HG02943 (cell line): ENCODE data around the gene MAPKAP1.

ENCODE experiments used
- ATAC-seq: cut with Tn5 transposase; IDR thresholded peaks from one replicate; pipeline ENCODE4 v1.9.1; 2021; ENCODE audit warnings: mild to moderate bottlenecking, low read depth, moderate library complexity; ENCODE audit not compliant: unreplicated experiment

The MAPKAP1 gene

DNA sequence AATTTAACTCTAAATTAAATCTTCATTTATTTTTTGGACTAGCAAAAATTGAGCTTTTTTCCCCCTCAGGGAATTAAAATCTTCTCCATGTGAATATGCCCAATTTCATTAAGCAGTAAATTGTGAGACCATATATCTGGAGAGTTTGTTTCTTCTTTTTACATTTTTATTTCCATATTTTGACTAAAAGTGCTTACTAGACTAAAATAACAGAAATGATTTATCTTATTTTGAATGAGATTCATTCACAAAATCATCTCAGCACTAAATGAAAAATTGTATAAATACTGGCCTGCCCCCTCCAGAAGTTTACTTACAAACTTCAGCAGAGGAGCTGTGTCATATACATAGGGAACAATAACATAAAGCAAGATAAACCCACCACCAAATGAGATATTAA lies 26.6 kb downstream of the MAPKAP1 start:
- no peak for ATAC-seq

DNA sequence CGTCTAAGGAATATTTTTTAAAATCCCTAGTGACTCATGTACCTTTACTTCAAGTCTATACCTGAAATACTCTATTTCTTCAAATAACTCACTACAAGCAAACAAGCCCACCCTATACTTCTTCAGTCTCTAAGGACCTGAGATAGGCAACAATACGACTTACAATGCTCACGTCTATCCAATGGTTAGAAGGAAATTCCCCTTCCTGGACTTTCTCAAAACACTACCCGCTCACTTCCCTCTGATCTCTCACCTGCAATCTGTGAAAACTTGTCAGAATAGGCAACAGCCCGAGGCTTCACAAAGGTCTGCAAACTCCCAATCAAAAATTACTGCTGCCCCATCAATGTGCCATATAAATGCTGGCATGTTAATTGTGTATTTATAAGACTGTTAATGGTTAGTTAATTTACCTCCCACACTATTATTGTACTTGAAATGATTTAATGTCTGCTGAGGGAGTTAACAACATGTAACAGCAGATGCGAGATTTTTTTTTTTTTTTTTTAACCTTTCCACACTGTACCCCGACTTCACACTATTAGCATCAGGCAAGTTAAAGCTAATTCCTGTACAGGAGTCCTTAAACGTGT lies 27.3 kb downstream of the MAPKAP1 start:
- ATAC-seq, result no peak

DNA sequence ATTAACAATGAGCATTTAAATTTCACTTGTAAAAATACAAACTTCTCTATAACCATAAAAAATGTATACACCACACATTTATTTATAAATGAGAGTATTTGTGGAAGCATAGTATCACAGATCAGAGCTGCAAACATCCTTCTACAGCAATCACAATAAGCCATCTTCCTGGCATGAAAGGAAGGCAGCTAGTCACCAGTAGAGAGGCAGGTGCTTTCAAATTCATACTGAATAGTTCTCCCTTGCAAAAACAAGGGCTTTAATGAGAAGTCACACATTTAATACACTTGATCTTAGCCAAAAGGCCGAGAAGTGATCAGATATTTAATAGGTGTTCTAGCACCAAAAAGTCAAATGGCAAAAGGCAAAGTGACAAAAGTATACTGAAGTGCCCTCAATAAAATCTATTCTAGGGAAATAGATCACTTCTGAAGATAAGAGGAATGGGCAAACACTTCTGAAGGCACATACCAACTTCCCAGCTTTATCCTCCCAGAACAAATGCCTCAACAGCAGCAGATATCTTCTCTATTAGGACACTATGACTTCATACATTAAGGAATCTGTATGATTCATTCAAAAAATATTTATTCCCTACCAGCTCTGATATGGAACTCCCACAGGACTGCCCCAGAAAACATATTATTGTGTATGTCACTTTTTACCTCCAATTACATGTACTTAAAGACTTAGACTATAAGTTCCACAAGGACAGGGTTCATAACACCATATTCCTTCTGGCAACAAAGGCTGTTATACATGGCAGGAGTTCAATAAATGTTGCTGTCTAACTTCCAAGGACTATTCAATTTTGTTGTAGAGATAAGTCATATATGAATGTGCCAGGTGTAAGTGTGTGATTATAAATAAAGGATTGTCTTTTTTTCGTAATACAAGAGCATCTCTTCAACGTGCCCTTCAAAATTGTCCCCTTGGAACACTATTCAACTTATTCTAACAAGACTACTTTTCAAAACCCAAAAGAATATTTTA lies 31.7 kb downstream of the MAPKAP1 start:
- no peak for ATAC-seq

DNA sequence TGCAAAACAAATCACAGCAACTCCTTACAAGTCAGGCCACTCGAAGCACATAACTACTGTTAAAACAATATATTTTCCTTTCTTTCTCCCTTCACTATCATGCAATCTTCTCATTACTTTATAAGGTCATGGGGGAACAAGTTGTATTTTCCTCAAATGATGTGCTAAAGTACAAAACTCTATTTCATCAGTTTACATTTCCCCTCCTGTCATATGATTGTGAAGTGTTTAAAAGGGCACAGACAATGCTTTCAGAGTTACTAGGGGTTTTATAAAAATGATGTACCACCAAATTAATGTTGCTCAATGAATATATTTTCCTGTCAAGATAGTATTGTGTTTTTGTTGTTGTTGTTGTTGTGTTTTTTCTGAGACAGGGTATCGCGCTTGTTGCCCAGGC lies 34.1 kb downstream of the MAPKAP1 start:
- ATAC-seq, result no peak

DNA sequence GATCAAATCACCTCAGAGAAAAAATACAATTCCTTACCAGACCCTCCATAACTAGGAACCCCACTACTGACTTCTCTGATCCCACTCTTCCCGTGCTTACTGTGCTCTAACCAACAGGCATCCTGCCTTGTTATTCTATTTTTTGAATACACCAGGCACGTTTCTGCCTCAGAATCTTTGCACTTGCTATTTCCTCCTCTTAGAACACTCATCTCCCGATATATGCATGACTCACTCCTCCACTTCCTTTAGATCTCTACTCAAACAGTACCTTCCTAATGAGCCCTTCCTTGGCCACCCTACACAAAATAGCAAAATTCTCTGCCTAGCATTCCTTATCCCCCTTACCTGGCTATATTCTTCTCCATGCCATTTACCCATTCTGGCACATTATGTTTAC lies 43.9 kb downstream of the MAPKAP1 start:
- no peak for ATAC-seq

DNA sequence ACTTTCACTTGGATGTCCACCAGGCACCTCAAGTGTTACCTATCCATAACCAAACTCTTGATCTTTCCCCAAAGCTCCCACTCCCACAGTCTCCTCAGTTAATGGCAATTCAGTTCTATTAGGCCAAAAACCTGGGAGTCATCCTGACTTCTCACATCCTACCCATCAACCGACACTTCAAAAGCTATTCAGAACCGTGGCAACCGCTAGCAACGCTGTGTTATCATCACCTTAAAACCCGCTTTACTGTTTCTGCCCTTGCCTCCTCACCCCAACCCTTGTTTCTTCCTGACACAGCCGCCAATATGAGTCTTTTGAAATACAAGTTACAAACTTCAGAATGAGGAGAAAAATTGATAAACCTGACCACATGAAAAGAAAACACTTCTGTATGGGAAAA lies 46.5 kb downstream of the MAPKAP1 start:
- no peak for ATAC-seq

DNA sequence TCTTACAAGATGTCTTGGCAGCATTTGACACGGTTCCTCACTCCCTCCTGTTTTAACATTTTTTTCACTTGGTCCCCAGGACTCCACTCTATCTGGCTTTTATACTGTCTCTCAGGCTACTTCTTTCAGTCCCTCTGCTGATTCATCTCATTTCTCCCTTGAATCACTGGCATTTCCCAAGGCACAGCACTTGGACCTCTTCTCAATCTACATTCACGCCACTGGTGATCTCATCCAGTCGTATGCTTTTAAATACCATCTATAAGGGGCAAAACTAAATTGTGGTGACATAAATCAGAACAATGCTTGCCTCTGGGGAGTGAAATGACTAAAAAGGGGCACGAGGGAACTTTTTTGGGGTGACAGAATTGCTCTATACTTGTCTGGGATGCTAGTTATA lies 47.1 kb downstream of the MAPKAP1 start:
- no peak for ATAC-seq

DNA sequence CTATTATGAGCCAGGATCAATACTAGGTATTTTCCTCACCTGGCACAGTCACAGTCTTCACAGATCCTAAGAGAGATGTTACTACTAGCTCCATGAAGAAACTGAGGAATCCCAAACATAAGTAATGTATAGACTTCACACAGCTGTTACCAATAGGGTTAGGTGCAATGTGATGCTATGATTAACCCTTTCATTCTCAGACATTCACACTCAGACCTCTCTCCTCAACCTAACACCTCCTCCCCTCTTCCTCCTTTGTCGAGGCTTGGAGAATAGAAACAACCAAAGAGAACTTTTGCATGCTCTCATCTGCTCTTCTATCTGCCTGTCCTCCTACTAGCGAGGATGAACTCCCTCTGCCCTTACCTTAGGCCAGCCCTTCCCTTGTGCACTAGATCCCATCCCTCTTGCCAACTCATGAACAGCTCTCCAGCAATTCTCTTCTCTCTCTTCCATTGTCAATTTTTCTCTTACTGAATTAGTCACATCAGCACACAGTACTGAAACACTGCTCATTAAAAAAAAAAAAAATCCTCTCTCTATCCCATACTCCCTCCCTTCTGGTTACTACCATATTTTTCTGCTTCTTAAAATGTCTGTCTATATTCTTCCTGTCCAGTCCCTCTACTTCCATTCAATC lies 47.7 kb downstream of the MAPKAP1 start:
- no peak for ATAC-seq

DNA sequence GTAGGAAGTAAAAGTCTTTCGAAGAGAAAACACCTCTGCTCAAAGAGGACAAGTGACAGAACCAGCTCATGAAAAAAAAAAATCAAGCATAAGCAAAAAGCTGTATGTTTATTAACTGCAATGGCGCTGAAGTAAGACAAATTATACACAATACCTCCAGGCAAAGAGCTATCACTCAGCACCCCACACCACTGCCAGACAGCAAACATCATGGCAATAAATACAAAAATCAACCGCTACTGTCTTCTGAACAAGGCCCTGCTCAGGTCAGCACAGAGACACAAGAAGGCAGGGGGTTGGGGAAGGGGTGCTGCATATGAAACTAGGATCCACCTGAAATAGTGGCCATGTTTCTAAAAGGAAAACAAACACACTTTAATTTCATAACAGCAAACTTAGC lies 50.4 kb downstream of the MAPKAP1 start:
- no peak for ATAC-seq

DNA sequence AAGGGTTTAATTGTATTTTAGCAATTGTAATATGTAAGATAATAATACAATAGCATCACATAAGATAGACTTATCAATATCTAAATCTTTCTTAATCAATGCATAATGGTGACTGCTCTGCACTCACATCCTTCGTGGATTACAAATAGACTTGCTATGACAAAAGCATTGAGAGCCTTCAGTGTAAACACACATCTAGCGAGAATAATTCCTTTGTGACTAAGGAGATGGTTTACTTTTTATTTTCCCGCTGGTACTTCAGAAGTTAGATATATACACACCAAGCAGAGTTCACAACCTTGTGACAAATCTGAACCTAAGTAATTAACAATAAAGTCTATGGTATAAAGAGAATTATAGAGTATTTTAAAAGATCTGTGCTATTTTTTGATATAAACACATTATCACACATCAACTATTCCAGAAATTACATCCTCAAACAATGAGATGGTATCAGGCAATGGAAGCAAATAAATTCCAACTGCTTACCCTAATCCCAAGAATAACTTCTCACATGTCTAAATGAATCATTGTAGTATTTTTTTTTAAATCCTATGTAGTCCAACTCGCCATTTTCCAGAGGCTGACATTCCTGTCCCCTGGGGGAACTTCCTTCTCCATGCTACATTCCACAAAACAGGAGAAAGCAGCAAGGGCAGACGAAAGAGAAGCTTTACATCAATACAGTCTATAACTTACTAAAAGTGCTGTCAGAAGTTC lies 51.2 kb downstream of the MAPKAP1 start:
- no peak for ATAC-seq

DNA sequence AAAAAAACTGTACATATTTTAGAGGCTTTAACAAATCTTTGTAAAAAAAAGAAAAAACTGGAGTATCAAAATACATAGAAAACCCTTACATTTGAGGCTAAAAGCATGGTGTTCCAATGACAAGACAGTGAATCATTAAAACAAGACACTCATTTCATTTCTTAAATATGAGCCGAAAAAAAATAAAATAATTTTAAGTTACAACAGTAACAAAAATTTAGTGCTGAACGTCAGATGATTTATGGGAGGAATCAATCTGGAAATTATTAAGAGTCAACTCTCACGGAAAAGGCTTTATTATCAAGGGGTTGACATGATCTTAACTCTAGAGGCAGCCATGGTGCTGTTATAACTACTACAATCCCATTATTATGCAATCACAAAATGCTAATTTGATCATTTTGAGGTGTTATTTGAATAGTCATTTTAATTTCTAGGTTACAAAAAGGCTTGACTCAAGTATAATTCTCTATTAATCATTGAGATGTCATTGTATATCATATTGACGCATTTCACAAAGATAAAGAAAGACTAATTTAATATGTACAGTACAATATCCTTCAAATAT lies 51.9 kb downstream of the MAPKAP1 start:
- ATAC-seq, result no peak

DNA sequence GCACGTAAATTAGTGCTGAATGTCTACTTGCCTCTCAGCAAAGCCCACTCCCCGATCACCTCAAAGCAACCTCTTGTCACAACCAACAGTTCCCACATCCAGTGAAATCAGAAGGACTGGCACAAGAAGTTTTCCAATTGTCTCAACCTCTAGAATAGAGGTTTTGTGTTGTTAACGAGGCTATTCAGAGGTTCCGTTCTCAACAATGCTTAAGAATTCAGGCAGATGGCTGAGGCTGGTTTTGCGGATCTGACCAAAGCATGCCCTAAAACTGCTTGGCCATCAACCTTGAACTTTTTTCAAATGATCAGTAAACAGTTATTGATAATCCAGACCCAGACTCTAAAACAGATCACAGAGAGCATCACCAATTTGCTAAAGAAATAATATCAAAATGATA lies 52.9 kb downstream of the MAPKAP1 start:
- ATAC-seq, result no peak

DNA sequence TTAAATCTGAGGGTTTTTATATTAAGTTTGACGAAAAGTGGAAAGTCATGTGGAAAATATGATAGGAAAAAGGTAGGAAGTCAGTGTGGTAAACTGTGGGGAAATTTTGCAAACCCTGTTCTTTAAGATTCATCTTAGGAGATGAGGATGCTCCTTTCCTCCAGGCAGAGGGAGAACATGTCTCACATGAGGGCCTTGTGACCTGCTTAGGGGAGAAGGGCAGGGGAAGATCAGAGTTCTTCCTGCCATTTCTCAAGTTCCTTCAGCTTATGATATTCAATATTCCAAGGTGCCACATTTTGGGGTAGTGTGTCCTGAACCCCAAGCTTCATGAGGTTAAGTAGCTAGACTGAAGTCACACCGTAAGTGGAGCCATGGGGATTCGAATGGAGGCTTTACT lies 53.7 kb downstream of the MAPKAP1 start:
- ATAC-seq, result no peak

DNA sequence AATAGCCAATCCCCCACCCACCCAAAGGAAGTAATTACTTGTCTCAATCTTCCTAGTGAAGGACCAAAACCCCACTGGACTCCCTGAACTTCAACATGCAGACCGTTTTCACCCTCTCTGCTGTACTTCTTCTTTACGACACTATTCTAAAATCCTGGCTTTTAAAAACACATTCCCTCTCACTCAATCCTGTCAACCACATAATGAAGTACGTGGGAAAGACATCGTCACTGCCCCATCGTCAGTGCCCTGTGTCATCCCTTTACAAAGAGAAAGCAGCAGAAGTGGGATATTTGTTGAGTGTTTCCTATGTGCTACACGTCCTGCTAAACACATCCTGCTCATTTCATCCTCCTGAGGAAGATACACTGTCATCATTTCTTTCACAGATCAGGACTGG lies 54.2 kb downstream of the MAPKAP1 start:
- no peak for ATAC-seq

DNA sequence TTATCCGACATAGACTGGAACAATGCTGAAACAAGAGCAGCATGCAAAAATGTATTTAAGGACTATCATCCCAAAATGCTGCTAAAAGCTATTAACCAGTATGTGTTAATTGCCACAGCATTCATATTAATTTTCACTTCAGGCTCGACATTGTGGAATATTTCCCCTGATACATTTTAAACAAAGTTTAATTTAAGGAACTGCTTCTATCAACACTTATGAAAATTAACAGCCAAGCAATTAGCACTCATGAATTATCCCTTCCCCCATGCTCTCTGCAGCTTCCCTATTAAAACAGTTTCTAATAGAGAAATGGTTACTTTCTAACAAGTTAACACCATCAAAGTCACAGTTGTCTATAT lies 54.8 kb downstream of the MAPKAP1 start:
- no peak for ATAC-seq

DNA sequence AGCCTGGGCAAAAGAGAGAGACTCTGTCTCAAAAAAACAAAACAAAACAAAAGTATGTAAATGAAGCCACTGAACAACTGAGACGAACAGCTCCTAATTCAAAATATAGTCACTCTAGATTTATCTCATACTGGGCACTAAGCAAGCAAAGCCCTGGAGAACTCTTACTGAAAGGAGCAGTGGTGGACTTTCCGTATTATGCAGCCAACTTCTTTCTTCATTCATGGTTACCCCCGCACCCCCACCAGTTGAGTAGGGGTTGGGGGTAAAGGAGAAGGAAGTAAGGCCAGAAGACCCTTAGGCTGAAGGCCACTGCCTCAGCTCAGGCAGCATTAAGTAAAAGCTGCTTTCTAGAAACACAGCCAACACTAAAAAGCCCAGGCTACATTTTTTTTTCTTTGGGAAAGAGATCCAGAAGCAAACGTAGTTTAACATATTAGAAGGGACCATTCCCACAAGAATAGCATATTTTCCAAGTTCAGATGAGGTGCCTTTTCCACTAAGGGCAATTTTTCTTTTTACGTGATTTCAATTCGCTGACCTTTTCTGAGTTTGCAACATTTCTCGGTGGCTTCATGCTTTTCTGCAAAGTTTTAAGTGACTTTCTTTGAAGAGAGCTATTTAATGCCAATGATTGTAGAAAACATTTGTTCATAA lies 55.3 kb downstream of the MAPKAP1 start:
- no peak for ATAC-seq

DNA sequence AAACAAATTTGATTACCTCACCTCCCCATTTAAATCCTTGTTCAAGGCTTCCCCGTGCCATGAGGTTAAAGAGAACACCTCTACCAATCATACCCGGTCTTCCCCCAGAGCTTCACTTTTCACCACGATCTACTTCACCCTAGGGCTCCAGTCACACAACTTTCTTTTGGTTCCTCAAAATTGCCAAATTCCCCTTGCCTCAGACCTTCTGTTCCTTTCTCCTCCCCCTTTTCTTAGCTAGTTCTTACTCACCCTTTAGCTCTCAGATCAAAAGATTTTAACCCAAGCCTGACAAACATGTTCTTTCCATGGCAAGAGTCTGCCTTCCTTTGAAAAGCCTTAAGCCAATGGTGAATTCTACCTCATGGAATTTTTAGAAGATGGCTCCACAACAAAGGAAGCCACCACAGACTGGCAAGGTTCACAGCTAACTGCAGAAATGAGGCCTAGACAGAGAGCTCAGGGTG lies 56.7 kb downstream of the MAPKAP1 start:
- peak; percentile 55 for ATAC-seq

DNA sequence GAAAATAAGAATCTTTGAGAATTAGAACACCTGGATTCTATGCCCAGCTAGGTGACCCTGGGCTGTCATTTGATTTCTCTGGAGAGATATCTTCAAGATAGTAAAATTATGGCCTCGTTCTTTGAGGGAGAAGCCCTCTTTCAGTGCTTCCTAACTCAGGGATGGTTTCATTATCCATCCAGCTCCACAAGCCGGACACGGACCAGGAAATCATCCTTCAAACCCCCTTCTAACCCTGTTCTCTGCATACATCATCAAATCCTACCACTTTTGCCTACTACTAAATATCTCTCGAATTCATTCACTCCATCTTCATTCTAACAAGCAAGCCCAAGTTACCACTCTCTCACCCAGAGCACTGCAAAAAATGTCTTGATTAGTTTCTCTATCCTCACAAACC lies 57.2 kb downstream of the MAPKAP1 start:
- no peak for ATAC-seq

DNA sequence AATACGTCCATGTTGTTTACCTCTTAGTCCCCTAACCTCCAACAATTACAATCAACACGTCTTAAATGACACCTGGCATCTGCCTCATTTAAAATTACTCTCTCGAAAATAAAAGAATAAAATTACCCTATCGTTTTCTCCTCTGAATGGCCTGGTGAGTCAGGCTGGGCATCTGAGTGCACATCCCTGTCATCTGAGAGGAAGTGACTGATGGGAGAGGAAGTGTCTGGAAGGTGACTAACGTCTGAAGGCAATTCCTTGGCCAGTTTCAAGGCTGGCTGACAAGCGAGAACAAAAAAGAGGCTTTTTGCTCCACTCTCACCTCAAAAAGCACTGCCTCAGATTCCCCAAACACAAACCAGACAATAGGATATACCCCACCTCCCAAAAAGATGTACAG lies 57.7 kb downstream of the MAPKAP1 start:
- no peak for ATAC-seq

DNA sequence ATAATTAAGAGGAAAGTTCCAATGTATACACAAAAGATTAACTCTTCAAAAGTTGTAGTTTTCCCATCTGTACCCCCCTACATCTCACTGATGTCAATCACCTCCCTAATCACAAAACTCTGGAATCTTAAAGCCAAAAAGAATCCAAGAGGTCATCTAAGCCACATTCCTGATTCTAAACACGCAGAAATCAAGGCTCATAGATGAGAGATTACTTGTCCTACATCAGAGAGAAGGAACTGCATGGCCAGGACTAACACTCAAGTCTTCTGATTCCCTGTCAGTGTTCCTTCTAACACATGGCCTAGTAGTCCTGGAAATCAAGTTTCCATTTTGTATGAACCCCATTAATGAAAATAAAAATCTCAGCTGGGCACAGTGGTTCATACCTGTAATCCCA lies 58.7 kb downstream of the MAPKAP1 start:
- no peak for ATAC-seq
